Astrocyte (in vitro differentiated cells and primary cell): ENCODE results near the gene PLPP3. TPM values are rescaled to one million over a fixed set of nuclear protein-coding genes. Genes with fewer than 3 reads are reported as not detected.

Experiments used
- DNase-seq: peaks from one replicate; pipeline ENCODE4 v3.0.0-alpha.2; 2010; ENCODE audit warnings: low read depth
- FAIRE-seq: peaks from 2 replicates; lab custom pipeline; 2011; peaks lifted over from hg19 to GRCh38; lab: Jason Lieb, UNC
- H2AFZ ChIP-seq: 2 replicates; pipeline ENCODE4 v1.6.0; 2012; ENCODE audit warnings: low read depth, low read length, inconsistent platforms
- H3K27ac ChIP-seq: 2 replicates; pipeline ENCODE4 v1.5.1; 2011; ENCODE audit warnings: low read depth, low read length, inconsistent platforms
- H3K27me3 ChIP-seq: 2 replicates; pipeline ENCODE4 v1.6.0; 2011; ENCODE audit warnings: low read length, inconsistent platforms; ENCODE audit not compliant: insufficient read depth
- H3K36me3 ChIP-seq: 2 replicates; pipeline ENCODE4 v1.5.1; 2011; ENCODE audit warnings: low read length, inconsistent platforms; ENCODE audit not compliant: insufficient read depth
- H3K4me1 ChIP-seq: 2 replicates; pipeline ENCODE4 v1.5.1; 2011; ENCODE audit warnings: low read length, inconsistent platforms; ENCODE audit not compliant: insufficient read depth
- H3K4me2 ChIP-seq: 2 replicates; pipeline ENCODE4 v1.6.0; 2012; ENCODE audit warnings: low read length, inconsistent platforms
- H3K4me3 ChIP-seq: 2 replicates; pipeline ENCODE4 v1.5.1; 2011; ENCODE audit warnings: low read depth, mild to moderate bottlenecking, low read length, inconsistent platforms; ENCODE audit not compliant: insufficient read depth
- H3K79me2 ChIP-seq: 2 replicates; pipeline ENCODE4 v1.6.0; 2012; ENCODE audit warnings: mild to moderate bottlenecking, low read length, inconsistent platforms; ENCODE audit not compliant: insufficient read depth
- H3K9ac ChIP-seq: 2 replicates; pipeline ENCODE4 v1.6.0; 2012; ENCODE audit warnings: mild to moderate bottlenecking, low read length, inconsistent platforms
- H3K9me3 ChIP-seq: 2 replicates; pipeline ENCODE4 v1.5.1; 2012; ENCODE audit warnings: low read depth, mild to moderate bottlenecking, low read length, inconsistent platforms; ENCODE audit not compliant: insufficient read depth
- H4K20me1 ChIP-seq: 2 replicates; pipeline ENCODE4 v1.6.0; 2012; ENCODE audit warnings: low read length, inconsistent platforms; ENCODE audit not compliant: insufficient read depth
- H3K27ac Mint-ChIP-seq: one replicate; pipeline ENCODE4 v1.8.0; 2021; ENCODE audit warnings: mild to moderate bottlenecking, mixed read lengths; ENCODE audit not compliant: unreplicated experiment
- H3K27me3 Mint-ChIP-seq: one replicate; pipeline ENCODE4 v1.8.0; 2021; ENCODE audit warnings: low read depth, mixed read lengths; ENCODE audit not compliant: unreplicated experiment
- H3K36me3 Mint-ChIP-seq: one replicate; pipeline ENCODE4 v1.8.0; 2021; ENCODE audit warnings: low read depth, mixed read lengths; ENCODE audit not compliant: unreplicated experiment
- H3K4me1 Mint-ChIP-seq: one replicate; pipeline ENCODE4 v1.8.0; 2021; ENCODE audit warnings: low read depth, mixed read lengths; ENCODE audit not compliant: unreplicated experiment
- H3K4me3 Mint-ChIP-seq: one replicate; pipeline ENCODE4 v1.8.0; 2021; ENCODE audit warnings: mild to moderate bottlenecking, moderate library complexity, mixed read lengths; ENCODE audit not compliant: unreplicated experiment
- H3K9me3 Mint-ChIP-seq: one replicate; pipeline ENCODE4 v1.8.0; 2021; ENCODE audit warnings: mild to moderate bottlenecking, mixed read lengths; ENCODE audit not compliant: unreplicated experiment
- EZH2 ChIP-seq: IDR thresholded peaks from 2 replicates; pipeline ENCODE4 v1.6.1; 2012; ENCODE audit warnings: mild to moderate bottlenecking, low read length, inconsistent platforms; ENCODE audit not compliant: insufficient read depth
- total RNA-seq: library from RNA; stranded (reverse); gene quantifications from 2 replicates; pipeline ENCODE4 v1.2.1, GENCODE V29; 2021
- TF ChIP-seq, protein P1 (sequence below): IDR thresholded peaks from 2 replicates; pipeline ENCODE4 v1.5.1; 2011; ENCODE audit warnings: low read depth, mild to moderate bottlenecking, inconsistent platforms, low read length, moderate library complexity; ENCODE audit not compliant: insufficient read depth

Gene PLPP3
- total RNA-seq, 1 donor from 2014 or later, result 2.2 TPM

GRCh38 chr1:56501426-56501825, 77.9 kb downstream of the PLPP3 start:
- no peak overlapping the region for H3K4me3 ChIP-seq
- H3K36me3 ChIP-seq, result peaks cover 5% of the 10 kb centered on the region
- no peaks in the 10 kb centered on the region for H3K4me1 ChIP-seq
- H3K9me3 ChIP-seq, result no peaks in the 10 kb centered on the region
- no peak overlapping the region for H3K4me3 Mint-ChIP-seq
- H3K27ac Mint-ChIP-seq, result no peak overlapping the region
- DNase-seq, result no peak
- peaks cover 3% of the 10 kb centered on the region for H3K4me1 Mint-ChIP-seq
- no peak for TF ChIP-seq EZH2
- TF ChIP-seq, protein P1, sequence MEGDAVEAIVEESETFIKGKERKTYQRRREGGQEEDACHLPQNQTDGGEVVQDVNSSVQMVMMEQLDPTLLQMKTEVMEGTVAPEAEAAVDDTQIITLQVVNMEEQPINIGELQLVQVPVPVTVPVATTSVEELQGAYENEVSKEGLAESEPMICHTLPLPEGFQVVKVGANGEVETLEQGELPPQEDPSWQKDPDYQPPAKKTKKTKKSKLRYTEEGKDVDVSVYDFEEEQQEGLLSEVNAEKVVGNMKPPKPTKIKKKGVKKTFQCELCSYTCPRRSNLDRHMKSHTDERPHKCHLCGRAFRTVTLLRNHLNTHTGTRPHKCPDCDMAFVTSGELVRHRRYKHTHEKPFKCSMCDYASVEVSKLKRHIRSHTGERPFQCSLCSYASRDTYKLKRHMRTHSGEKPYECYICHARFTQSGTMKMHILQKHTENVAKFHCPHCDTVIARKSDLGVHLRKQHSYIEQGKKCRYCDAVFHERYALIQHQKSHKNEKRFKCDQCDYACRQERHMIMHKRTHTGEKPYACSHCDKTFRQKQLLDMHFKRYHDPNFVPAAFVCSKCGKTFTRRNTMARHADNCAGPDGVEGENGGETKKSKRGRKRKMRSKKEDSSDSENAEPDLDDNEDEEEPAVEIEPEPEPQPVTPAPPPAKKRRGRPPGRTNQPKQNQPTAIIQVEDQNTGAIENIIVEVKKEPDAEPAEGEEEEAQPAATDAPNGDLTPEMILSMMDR, result no peak
- no peaks in the 10 kb centered on the region for H3K79me2 ChIP-seq
- H3K4me2 ChIP-seq, result no peak overlapping the region
- H3K36me3 Mint-ChIP-seq, result no peaks in the 10 kb centered on the region
- H3K9me3 Mint-ChIP-seq, result no peaks in the 10 kb centered on the region
- no peaks in the 10 kb centered on the region for H3K27me3 ChIP-seq
- no peaks in the 10 kb centered on the region for H4K20me1 ChIP-seq
- no peak overlapping the region for H3K27ac ChIP-seq
- H3K27me3 Mint-ChIP-seq, result peaks cover 4% of the 10 kb centered on the region
- no peak for FAIRE-seq
- no peak overlapping the region for H2AFZ ChIP-seq
- H3K9ac ChIP-seq, result no peak overlapping the region

DNA sequence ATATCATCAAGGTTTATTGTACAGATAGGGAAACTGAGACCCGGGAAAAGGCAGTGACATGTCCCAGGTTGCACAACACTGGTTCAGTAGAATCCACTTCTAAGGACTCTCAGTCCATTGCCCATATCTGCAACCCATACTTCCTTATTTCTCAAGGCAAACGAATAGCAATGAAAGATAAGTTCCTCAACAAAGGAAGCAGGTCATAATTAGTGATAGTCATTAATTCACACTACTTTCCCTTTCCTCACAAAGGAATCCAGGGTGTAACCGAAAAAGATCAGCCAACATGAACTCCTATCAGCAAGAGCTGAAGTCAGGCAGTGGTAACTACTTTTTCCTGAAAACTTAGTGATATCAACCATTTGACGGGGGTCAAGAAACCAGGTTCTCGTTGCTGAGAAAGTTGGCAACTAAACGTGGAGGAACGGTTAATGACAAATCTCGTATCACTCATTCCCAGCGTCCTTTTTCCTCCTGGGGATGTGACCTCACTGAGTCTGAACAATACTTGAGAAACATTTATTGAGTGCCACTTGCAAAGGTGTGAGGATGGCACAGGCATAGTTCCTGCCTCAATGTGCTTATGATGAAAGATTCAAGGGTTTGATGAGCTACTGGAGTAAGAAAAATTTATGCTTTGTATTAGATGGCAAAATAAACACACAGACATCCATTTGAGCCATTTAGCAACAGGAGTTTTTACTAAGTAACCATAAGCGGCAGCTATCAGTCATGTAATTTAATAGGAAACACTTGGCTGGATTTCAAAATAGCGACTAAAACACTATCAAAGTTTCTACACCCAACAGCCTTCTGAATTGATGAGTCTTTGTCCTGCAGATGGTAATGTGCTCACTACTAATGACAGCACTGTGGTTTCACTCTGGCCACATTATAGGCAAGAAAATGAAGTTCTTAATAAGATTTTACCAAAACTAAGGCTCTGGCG, 82.3 kb downstream of the PLPP3 start:
- H3K4me3 ChIP-seq, result no peak overlapping the region
- H3K79me2 ChIP-seq, result no peaks in the 10 kb centered on the region
- H3K27ac ChIP-seq, result no peak overlapping the region
- peaks cover 4% of the 10 kb centered on the region for H3K27me3 Mint-ChIP-seq
- H3K36me3 ChIP-seq, result peaks cover 11% of the 10 kb centered on the region
- H3K9ac ChIP-seq, result no peak overlapping the region
- no peaks in the 10 kb centered on the region for H4K20me1 ChIP-seq
- no peak for FAIRE-seq
- H3K4me1 Mint-ChIP-seq, result no peaks in the 10 kb centered on the region
- H3K4me2 ChIP-seq, result no peak overlapping the region
- H3K4me3 Mint-ChIP-seq, result no peak overlapping the region
- H3K9me3 ChIP-seq, result no peaks in the 10 kb centered on the region
- H3K36me3 Mint-ChIP-seq, result peaks cover 1% of the 10 kb centered on the region
- no peaks in the 10 kb centered on the region for H3K27me3 ChIP-seq
- no peak for DNase-seq
- no peaks in the 10 kb centered on the region for H3K4me1 ChIP-seq
- H3K27ac Mint-ChIP-seq, result no peak overlapping the region
- no peaks in the 10 kb centered on the region for H3K9me3 Mint-ChIP-seq
- TF ChIP-seq, protein P1, result no peak
- no peak for TF ChIP-seq EZH2
- H2AFZ ChIP-seq, result no peak overlapping the region

GRCh38 chr1:56496158-56496557, 83.2 kb downstream of the PLPP3 start:
- Histone ChIP-seq H4K20me1 (no peaks in the 10 kb centered on the region), H3K79me2 (no peaks in the 10 kb centered on the region), H3K4me3 (no peak overlapping the region), H3K27me3 (no peaks in the 10 kb centered on the region), H3K36me3 (peaks cover 11% of the 10 kb centered on the region), H3K4me2 (no peak overlapping the region), H3K4me1 (no peaks in the 10 kb centered on the region), H3K9ac (no peak overlapping the region), H3K27ac (no peak overlapping the region), H2AFZ (no peak overlapping the region), H3K9me3 (no peaks in the 10 kb centered on the region)
- H3K4me3 Mint-ChIP-seq, result no peak overlapping the region
- no peak for DNase-seq
- peaks cover 4% of the 10 kb centered on the region for H3K27me3 Mint-ChIP-seq
- H3K27ac Mint-ChIP-seq, result no peak overlapping the region
- no peak for FAIRE-seq
- H3K36me3 Mint-ChIP-seq, result peaks cover 1% of the 10 kb centered on the region
- no peaks in the 10 kb centered on the region for H3K9me3 Mint-ChIP-seq
- TF ChIP-seq EZH2, result no peak
- TF ChIP-seq, protein P1, result no peak
- no peaks in the 10 kb centered on the region for H3K4me1 Mint-ChIP-seq
